HCT116 (cell line): ENCODE data around the gene TNS2. TPM values are rescaled to one million over a fixed set of nuclear protein-coding genes. Genes with fewer than 3 reads are reported as not detected.

Source experiments
- ATAC-seq: fragments of 200-7000 bp; cut with Tn5 transposase; 2 replicates; pipeline ENCODE4 v1.9.1; 2020; ENCODE audit warnings: mild to moderate bottlenecking, moderate library complexity
- BruUV-seq: library from RNA; stranded (reverse); fragments of 400-500 nt; replicated peaks from 2 replicates; lab custom pipeline; 2021; lab: Mats Ljungman, UMichigan
- CTCF ChIA-PET: fragments of 300-600 bp; sonication (Branson Sonifier 250); formaldehyde crosslinking; loops from one replicate; lab custom pipeline; 2021; ENCODE audit warnings: antibody characterized with exemption; lab: Charles Lee
- POLR2A ChIA-PET: fragments of 300-600, 350-600 bp; sonication (Branson Sonifier 250); formaldehyde crosslinking; loops from one replicate; lab custom pipeline; 2021; ENCODE audit warnings: antibody characterized with exemption; lab: Charles Lee
- RAD21 ChIA-PET, 2 experiments: fragments of 300-600 bp; sonication (Branson Sonifier 250); formaldehyde crosslinking; loops; one replicate each; lab custom pipeline; 2023; ENCODE audit warnings: low total read pairs in 2 of 2; ENCODE audit not compliant: uncharacterized antibody in 2 of 2, unreplicated experiment in 2 of 2, low non-redundant PET in 1 of 2; lab: Charles Lee
- DNase-seq: peaks from one replicate; pipeline ENCODE4 v3.0.0-alpha.2; 2010; ENCODE audit warnings: low read depth, low spot score
- H2AFZ ChIP-seq: fragments of 200-600 bp; shearing (Covaris generic), sonication (generic); 2 replicates; pipeline ENCODE4 v1.6.1; 2017; ENCODE audit warnings: low read depth, mixed run types, mixed read lengths, antibody characterized with exemption, low read length; ENCODE audit not compliant: poor library complexity, severe bottlenecking
- H3K27ac ChIP-seq: 2 replicates; pipeline ENCODE4 v1.5.1; 2012; ENCODE audit warnings: low read depth, low read length
- H3K27me3 ChIP-seq: fragments of 200-600 bp; sonication (generic); 2 replicates; pipeline ENCODE4 v1.6.1; 2016; ENCODE audit warnings: mixed run types, low read length, mixed read lengths; ENCODE audit not compliant: insufficient read depth
- H3K36me3 ChIP-seq, 2 experiments: fragments of 200-500 bp in 1 of 2; fragments of 200-600 bp in 1 of 2; sonication (Bioruptor generic) in 1 of 2; sonication (generic) in 1 of 2; 2 replicates each; pipeline versions ENCODE4 v1.5.1 to v1.6.1; 2014 to 2016; ENCODE audit warnings: low read length in 2 of 2, inconsistent platforms in 1 of 2, mixed read lengths in 1 of 2, mixed run types in 1 of 2; ENCODE audit not compliant: insufficient read depth in 2 of 2, control insufficient read depth in 1 of 2
- H3K4me1 ChIP-seq, 2 experiments: fragments of 200-600 bp in 1 of 2; sonication (generic) in 1 of 2; 2 replicates each; pipeline versions ENCODE4 v1.5.1 to v1.6.1; 2012 to 2017; ENCODE audit warnings: low read length in 2 of 2, inconsistent platforms in 1 of 2, mild to moderate bottlenecking in 1 of 2, mixed read lengths in 1 of 2, mixed run types in 1 of 2, moderate library complexity in 1 of 2; ENCODE audit not compliant: insufficient read depth in 2 of 2, control insufficient read depth in 1 of 2
- H3K4me2 ChIP-seq: fragments of 200-600 bp; sonication (generic); 2 replicates; pipeline ENCODE4 v1.6.1; 2017; ENCODE audit warnings: mixed run types, low read length, mixed read lengths
- H3K4me3 ChIP-seq, 2 experiments: fragments of 200-600 bp in 1 of 2; sonication (generic) in 1 of 2; replicated peaks in 1 of 2; 2 replicates each; pipeline ENCODE4 v1.5.1; 2011 to 2016; ENCODE audit warnings: low read length in 2 of 2, control low read depth in 1 of 2, low read depth in 1 of 2, mild to moderate bottlenecking in 1 of 2, mixed read lengths in 1 of 2, mixed run types in 1 of 2
- H3K79me2 ChIP-seq: fragments of 200-600 bp; sonication (generic); 2 replicates; pipeline ENCODE4 v1.6.1; 2017; ENCODE audit warnings: mild to moderate bottlenecking, mixed run types, low read length, moderate library complexity, mixed read lengths; ENCODE audit not compliant: insufficient read depth
- H3K9ac ChIP-seq: fragments of 200-600 bp; sonication (generic); 2 replicates; pipeline ENCODE4 v1.6.1; 2016; ENCODE audit warnings: low read length, mixed read lengths
- H3K9me2 ChIP-seq: fragments of 200-600 bp; sonication (generic), shearing (Covaris generic); 2 replicates; pipeline ENCODE4 v1.6.1; 2017; ENCODE audit warnings: mixed run types, mild to moderate bottlenecking, moderate library complexity; ENCODE audit not compliant: insufficient read depth
- H3K9me3 ChIP-seq, 2 experiments: fragments of 200-500 bp in 1 of 2; fragments of 200-600 bp in 1 of 2; sonication (Bioruptor generic) in 1 of 2; sonication (generic) in 1 of 2; 2 replicates each; pipeline ENCODE4 v1.6.1; 2014 to 2017; ENCODE audit warnings: low read length in 2 of 2, mixed read lengths in 2 of 2, inconsistent platforms in 1 of 2, low read depth in 1 of 2, mild to moderate bottlenecking in 1 of 2, mixed run types in 1 of 2, moderate library complexity in 1 of 2; ENCODE audit not compliant: control insufficient read depth in 1 of 2, insufficient read depth in 1 of 2
- H4K20me1 ChIP-seq: fragments of 200-600 bp; sonication (generic), shearing (Covaris generic); 2 replicates; pipeline ENCODE4 v1.6.1; 2017; ENCODE audit warnings: mixed run types, mild to moderate bottlenecking, moderate library complexity; ENCODE audit not compliant: insufficient read depth
- ATF3 ChIP-seq: IDR thresholded peaks from 2 replicates; pipeline ENCODE4 v1.6.1; 2012
- CBX3 ChIP-seq: IDR thresholded peaks from 2 replicates; pipeline ENCODE4 v1.6.1; 2012; ENCODE audit warnings: low read depth
- EGR1 ChIP-seq: IDR thresholded peaks from 2 replicates; pipeline ENCODE4 v1.6.1; 2012; ENCODE audit warnings: low read depth
- EZH2 ChIP-seq: fragments of 200-600 bp; sonication (generic); IDR thresholded peaks from 2 replicates; pipeline ENCODE4 v1.6.1; 2017; ENCODE audit warnings: antibody characterized with exemption, mixed run types
- FOSL1 ChIP-seq: IDR thresholded peaks from 2 replicates; pipeline ENCODE4 v1.6.1; 2012; ENCODE audit warnings: low read depth
- JUND ChIP-seq: IDR thresholded peaks from 2 replicates; pipeline ENCODE4 v1.6.1; 2012
- MAX ChIP-seq: IDR thresholded peaks from 2 replicates; pipeline ENCODE4 v1.6.1; 2012
- POLR2AphosphoS5 ChIP-seq: IDR thresholded peaks from 2 replicates; pipeline ENCODE4 v1.6.1; 2011; ENCODE audit warnings: mild to moderate bottlenecking, low read depth, low read length, moderate library complexity
- RAD21 ChIP-seq: IDR thresholded peaks from 2 replicates; pipeline ENCODE4 v1.6.1; 2012; ENCODE audit warnings: low read depth, mild to moderate bottlenecking
- REST ChIP-seq: IDR thresholded peaks from 2 replicates; pipeline ENCODE4 v1.6.1; 2012; ENCODE audit warnings: low read depth
- SIN3A ChIP-seq: IDR thresholded peaks from 2 replicates; pipeline ENCODE4 v1.6.1; 2012; ENCODE audit warnings: low read depth
- TCF7L2 ChIP-seq: IDR thresholded peaks from 2 replicates; pipeline ENCODE4 v1.7.0; 2011; ENCODE audit warnings: borderline replicate concordance, inconsistent platforms; ENCODE audit not compliant: insufficient read depth, insufficient read length; ENCODE audit errors: extremely low read depth
- YY1 ChIP-seq: IDR thresholded peaks from 2 replicates; pipeline ENCODE4 v1.6.1; 2011; ENCODE audit warnings: low read length, low read depth, moderate library complexity, mild to moderate bottlenecking; ENCODE audit not compliant: insufficient replicate concordance; ENCODE audit errors: extremely low read depth
- ZBTB33 ChIP-seq: IDR thresholded peaks from 2 replicates; pipeline ENCODE4 v1.6.1; 2011; ENCODE audit warnings: mild to moderate bottlenecking, low read length, moderate library complexity; ENCODE audit not compliant: insufficient replicate concordance; ENCODE audit errors: extremely low read depth
- ZFX ChIP-seq: fragments of 450-650 bp; IDR thresholded peaks from 2 replicates; pipeline ENCODE4 v1.6.1; 2017
- ZNF274 ChIP-seq: fragments of 200-500 bp; sonication (Bioruptor generic); IDR thresholded peaks from 2 replicates; pipeline ENCODE4 v1.6.1; 2014; ENCODE audit warnings: mild to moderate bottlenecking, low read depth, low read length, inconsistent platforms
- intact Hi-C: fragments of 100-400 bp; cut with micrococcal nuclease; formaldehyde crosslinking; loops from 2 replicates; pipeline ENCODE4 v1.10.0; 2022
- total RNA-seq: library from RNA; stranded (reverse); gene quantifications from one replicate; pipeline ENCODE4 v1.2.1, GENCODE V29; 2021; ENCODE audit not compliant: unreplicated experiment

TNS2 gene
- total RNA-seq, 1 experiment from 2014 or later, result 25.7 TPM

- TF ChIP-seq REST, result no peak
- TF ChIP-seq TCF7L2, result no peak
- TF ChIP-seq CBX3, result no peak
- no peak for TF ChIP-seq ZFX
These were observed 8.1 kb downstream of the TNS2 start (continued) for GRCh38 chr12:53057816-53058500.

- no peaks in the 10 kb centered on the region for H3K79me2 ChIP-seq
- ChIA-PET RAD21 (no interaction called here), CTCF (no interaction called here), POLR2A (no interaction called here)
- intact Hi-C loops, result no loop called here
- H3K9ac ChIP-seq, result no peak overlapping the region
- H3K4me3 ChIP-seq, result no peak overlapping the region
- no peak overlapping the region for H3K27ac ChIP-seq
- peaks cover 22 to 36% of the 10 kb centered on the region in 2 experiments for H3K4me1 ChIP-seq
- no peaks in the 10 kb centered on the region for H3K9me3 ChIP-seq
- no peaks in the 10 kb centered on the region for H3K9me2 ChIP-seq
- no TSS peak for BruUV-seq
- no peaks in the 10 kb centered on the region for H3K27me3 ChIP-seq
- H3K4me2 ChIP-seq, result no peak overlapping the region
- H2AFZ ChIP-seq, result no peak overlapping the region
- H4K20me1 ChIP-seq, result peaks cover 3% of the 10 kb centered on the region; the same call in 1 of the 2 replicates
- no peak for DNase-seq
- ATAC-seq, result no peak
- peaks cover 0 to 7% of the 10 kb centered on the region in 2 experiments; a peak in 1 of 4 replicates for H3K36me3 ChIP-seq
- TF ChIP-seq ZBTB33 (no peak), RAD21 (no peak), CBX3 (no peak), ZNF274 (no peak), EGR1 (no peak), FOSL1 (no peak), POLR2AphosphoS5 (no peak), ATF3 (no peak), MAX (no peak), ZFX (no peak), YY1 (no peak), EZH2 (no peak), SIN3A (no peak), JUND (no peak)
These were observed 9.0 kb downstream of the TNS2 start for GRCh38 chr12:53058674-53059433.
